NT2/D1 (cell line): ENCODE measurements around the gene CALD1.

ENCODE experiments used
- DNase-seq: peaks from one replicate; pipeline ENCODE4 v3.0.0-alpha.2; 2011; ENCODE audit warnings: low read depth, low spot score
- H3K27me3 ChIP-seq: 2 replicates; pipeline ENCODE4 v1.6.0; 2011; ENCODE audit warnings: mild to moderate bottlenecking; ENCODE audit not compliant: insufficient read length, insufficient read depth
- H3K36me3 ChIP-seq: 2 replicates; pipeline ENCODE4 v1.6.1; 2011; ENCODE audit warnings: mild to moderate bottlenecking, low read length, mixed read lengths; ENCODE audit not compliant: insufficient read depth, insufficient read length
- H3K4me1 ChIP-seq: 2 replicates; pipeline ENCODE4 v1.5.1; 2011; ENCODE audit not compliant: insufficient read depth, insufficient read length
- H3K4me3 ChIP-seq: 2 replicates; pipeline ENCODE4 v1.5.1; 2011; ENCODE audit warnings: low read depth; ENCODE audit not compliant: insufficient read length
- H3K9ac ChIP-seq: 2 replicates; pipeline ENCODE4 v1.6.0; 2011; ENCODE audit warnings: low read depth; ENCODE audit not compliant: insufficient read length
- H3K9me3 ChIP-seq: 2 replicates; pipeline ENCODE4 v1.5.1; 2011; ENCODE audit warnings: mild to moderate bottlenecking, low read length; ENCODE audit not compliant: insufficient read depth
- SUZ12 ChIP-seq: IDR thresholded peaks from 2 replicates; pipeline ENCODE4 v1.6.1; 2011; ENCODE audit not compliant: insufficient read length, insufficient read depth; ENCODE audit errors: extremely low read depth
- YY1 ChIP-seq: IDR thresholded peaks from 2 replicates; pipeline ENCODE4 v1.6.1; 2011; ENCODE audit not compliant: insufficient read length, insufficient read depth
- ZNF274 ChIP-seq: IDR thresholded peaks from 2 replicates; pipeline ENCODE4 v1.6.1; 2011; ENCODE audit warnings: mild to moderate bottlenecking, low read depth, low read length

Gene CALD1

GRCh38 chr7:134788191-134788590 is 8.8 kb downstream of the CALD1 start:
- no peak for TF ChIP-seq ZNF274
- no peak for TF ChIP-seq YY1
- TF ChIP-seq SUZ12: no peak
- no peak overlapping the region for H3K4me3 ChIP-seq
- H3K27me3 ChIP-seq: no peaks in the 10 kb centered on the region
- H3K9ac ChIP-seq: no peak overlapping the region
- peaks cover 83% of the 10 kb centered on the region for H3K36me3 ChIP-seq
- no peak for DNase-seq
- H3K9me3 ChIP-seq: no peaks in the 10 kb centered on the region; the same call in 1 of the 2 replicates
- H3K4me1 ChIP-seq: no peaks in the 10 kb centered on the region

- Histone ChIP-seq H3K27me3 (no peaks in the 10 kb centered on the region), H3K9ac (no peak overlapping the region), H3K4me1 (no peaks in the 10 kb centered on the region), H3K4me3 (no peak overlapping the region), H3K36me3 (peaks cover 82% of the 10 kb centered on the region), H3K9me3 (no peaks in the 10 kb centered on the region; the same call in 1 of the 2 replicates)
- TF ChIP-seq YY1 (no peak), SUZ12 (no peak), ZNF274 (no peak)
- no peak for DNase-seq
These were observed 10.7 kb downstream of the CALD1 start for GRCh38 chr7:134789967-134790685.

DNA sequence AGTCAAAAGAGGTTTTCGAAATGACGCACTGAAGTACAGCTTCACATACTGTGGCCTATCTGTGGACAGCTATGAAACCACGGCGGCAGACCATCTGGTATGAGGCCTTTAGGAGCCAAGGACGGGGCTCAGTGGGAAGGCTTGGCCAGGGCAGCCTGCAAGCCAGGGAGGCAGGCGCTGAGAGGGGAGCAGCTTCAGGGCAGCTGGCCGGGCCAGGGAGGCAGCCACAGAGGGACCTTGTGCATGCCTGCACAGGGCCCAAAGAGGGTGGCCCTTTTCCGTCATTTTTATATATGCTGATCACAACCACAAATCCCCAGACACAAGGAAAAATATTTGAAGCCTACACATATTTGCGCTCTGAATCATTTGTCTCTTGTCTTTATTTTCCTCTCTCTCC is 13.5 kb downstream of the CALD1 start:
- TF ChIP-seq ZNF274 (no peak), YY1 (no peak)
- Histone ChIP-seq H3K36me3 (peaks cover 80% of the 10 kb centered on the region), H3K4me3 (no peak overlapping the region), H3K4me1 (no peaks in the 10 kb centered on the region), H3K27me3 (no peaks in the 10 kb centered on the region), H3K9ac (no peak overlapping the region), H3K9me3 (no peaks in the 10 kb centered on the region; the same call in 1 of the 2 replicates)
- no peak for DNase-seq

GRCh38 chr7:134795231-134795630 is 15.8 kb downstream of the CALD1 start:
- Histone ChIP-seq H3K9me3 (no peaks in the 10 kb centered on the region; the same call in 1 of the 2 replicates), H3K9ac (no peak overlapping the region), H3K4me1 (no peaks in the 10 kb centered on the region), H3K27me3 (no peaks in the 10 kb centered on the region), H3K4me3 (no peak overlapping the region), H3K36me3 (peaks cover 69% of the 10 kb centered on the region)
- no peak for TF ChIP-seq ZNF274
- TF ChIP-seq YY1: no peak
- TF ChIP-seq SUZ12: no peak
- DNase-seq: no peak

GRCh38 chr7:134798155-134798554 is 18.7 kb downstream of the CALD1 start:
- H3K27me3 ChIP-seq: no peaks in the 10 kb centered on the region
- no peak for TF ChIP-seq SUZ12
- TF ChIP-seq ZNF274: no peak
- no peak for TF ChIP-seq YY1
- no peaks in the 10 kb centered on the region for H3K9me3 ChIP-seq

GRCh38 chr7:134799377-134799776 is 19.9 kb downstream of the CALD1 start:
- no peaks in the 10 kb centered on the region for H3K4me1 ChIP-seq
- TF ChIP-seq SUZ12 (no peak), ZNF274 (no peak)
- no peaks in the 10 kb centered on the region for H3K9me3 ChIP-seq
- H3K36me3 ChIP-seq: peaks cover 53% of the 10 kb centered on the region
- H3K4me3 ChIP-seq: no peak overlapping the region
- H3K27me3 ChIP-seq: no peaks in the 10 kb centered on the region
- H3K9ac ChIP-seq: no peak overlapping the region
- no peak for DNase-seq

More at GRCh38 chr7:134798155-134798554, 18.7 kb downstream of the CALD1 start:
- no peak for DNase-seq
- Histone ChIP-seq H3K4me1 (no peaks in the 10 kb centered on the region), H3K36me3 (peaks cover 63% of the 10 kb centered on the region), H3K4me3 (no peak overlapping the region), H3K9ac (no peak overlapping the region)

DNA sequence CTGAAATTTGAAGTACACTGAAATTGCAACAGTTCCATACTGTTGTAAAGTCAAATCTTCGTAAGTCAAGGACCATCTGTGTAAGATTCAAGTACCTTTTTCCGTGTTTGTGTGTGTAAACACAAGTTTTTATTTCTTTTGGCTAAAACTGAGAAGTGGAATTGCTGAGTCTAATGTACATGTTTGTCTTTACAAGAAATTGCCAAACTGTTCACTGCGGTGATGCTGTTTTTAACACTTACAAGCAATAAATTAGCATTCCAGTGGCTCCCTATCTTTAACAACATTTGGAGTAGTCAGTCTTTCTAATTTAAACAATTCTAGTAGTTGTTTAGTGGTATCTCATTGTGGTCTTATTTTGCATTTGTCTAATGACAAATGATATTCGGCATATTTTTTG is 23.3 kb downstream of the CALD1 start:
- DNase-seq: no peak
- Histone ChIP-seq H3K9me3 (no peaks in the 10 kb centered on the region), H3K4me1 (no peaks in the 10 kb centered on the region), H3K4me3 (no peak overlapping the region), H3K36me3 (peaks cover 39% of the 10 kb centered on the region), H3K27me3 (no peaks in the 10 kb centered on the region), H3K9ac (no peak overlapping the region)
- TF ChIP-seq ZNF274: no peak
